OCI-LY1 (cell line): Measurements from ENCODE around the gene ACHE.

Experiments
- CTCF ChIP-seq: fragments of 200-600 bp; sonication (generic), shearing (Covaris generic); IDR thresholded peaks from 2 replicates; pipeline ENCODE4 v1.5.1; 2017; ENCODE audit warnings: mild to moderate bottlenecking, antibody characterized with exemption, low read length, moderate library complexity, mixed read lengths
- EZH2 ChIP-seq: fragments of 200-600 bp; sonication (generic), shearing (Covaris generic); IDR thresholded peaks from 2 replicates; pipeline ENCODE4 v1.8.0; 2017; ENCODE audit warnings: borderline replicate concordance, mixed run types, mild to moderate bottlenecking, antibody characterized with exemption, low read length, moderate library complexity, mixed read lengths

GRCh38 chr7:100874300-100874576, 21.4 kb downstream of the ACHE start:
- no peak for TF ChIP-seq CTCF
- TF ChIP-seq EZH2, result no peak
